ENCODE data around the gene KCNJ5. TPM values are rescaled to one million over a fixed set of nuclear protein-coding genes. Genes with fewer than 3 reads are reported as not detected.
A peak's percentile ranks its signal among the peaks of the same experiment; 100 is the strongest.

KCNJ5 gene
- total RNA-seq, 2 donors from 2014 or later: 6.3 to 13.7 TPM

DNA sequence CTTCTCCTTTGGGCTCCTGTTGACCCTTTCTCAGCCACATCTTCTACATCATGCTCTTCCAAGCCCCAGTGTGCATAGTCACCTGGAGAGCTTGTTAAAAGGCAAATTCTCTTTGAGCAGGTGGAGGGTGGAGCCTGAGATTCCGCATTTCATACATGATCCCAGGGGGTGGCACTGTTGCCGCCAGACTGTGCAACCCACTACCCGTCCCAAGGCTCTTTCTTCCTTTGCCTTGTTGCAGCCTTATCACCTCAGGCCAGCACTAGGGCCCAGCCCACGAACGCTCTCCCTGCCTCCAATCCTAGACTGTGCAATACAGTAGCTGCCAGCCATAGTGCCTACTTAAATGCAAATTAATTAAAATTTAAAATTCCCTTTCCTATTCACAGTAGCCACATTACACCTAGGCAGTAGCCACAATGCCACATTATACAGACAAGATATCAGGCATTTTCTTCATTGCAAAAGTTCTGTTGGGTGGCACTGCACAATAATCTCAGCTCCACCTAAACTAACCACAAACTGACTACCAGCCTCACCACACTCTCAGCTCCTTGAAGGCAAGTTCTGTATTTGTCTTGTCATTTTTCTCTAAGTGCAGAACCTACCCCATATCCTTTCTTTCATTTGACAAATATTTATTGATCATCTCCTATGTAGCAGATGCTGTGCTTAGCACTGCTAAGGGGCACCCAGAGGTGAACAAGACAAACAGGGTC, 4.6 kb upstream of the KCNJ5 start:
- peak; percentile 59 for ATAC-seq
- 5 to 29% methylated on average over 5 of the region's 5 CpGs for WGBS, 2 donors
- TF ChIP-seq POLR2A (IDR thresholded peaks at IDR 0.05): no peak
- TF ChIP-seq, protein P1, sequence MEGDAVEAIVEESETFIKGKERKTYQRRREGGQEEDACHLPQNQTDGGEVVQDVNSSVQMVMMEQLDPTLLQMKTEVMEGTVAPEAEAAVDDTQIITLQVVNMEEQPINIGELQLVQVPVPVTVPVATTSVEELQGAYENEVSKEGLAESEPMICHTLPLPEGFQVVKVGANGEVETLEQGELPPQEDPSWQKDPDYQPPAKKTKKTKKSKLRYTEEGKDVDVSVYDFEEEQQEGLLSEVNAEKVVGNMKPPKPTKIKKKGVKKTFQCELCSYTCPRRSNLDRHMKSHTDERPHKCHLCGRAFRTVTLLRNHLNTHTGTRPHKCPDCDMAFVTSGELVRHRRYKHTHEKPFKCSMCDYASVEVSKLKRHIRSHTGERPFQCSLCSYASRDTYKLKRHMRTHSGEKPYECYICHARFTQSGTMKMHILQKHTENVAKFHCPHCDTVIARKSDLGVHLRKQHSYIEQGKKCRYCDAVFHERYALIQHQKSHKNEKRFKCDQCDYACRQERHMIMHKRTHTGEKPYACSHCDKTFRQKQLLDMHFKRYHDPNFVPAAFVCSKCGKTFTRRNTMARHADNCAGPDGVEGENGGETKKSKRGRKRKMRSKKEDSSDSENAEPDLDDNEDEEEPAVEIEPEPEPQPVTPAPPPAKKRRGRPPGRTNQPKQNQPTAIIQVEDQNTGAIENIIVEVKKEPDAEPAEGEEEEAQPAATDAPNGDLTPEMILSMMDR (IDR thresholded peaks at IDR 0.05): peak; percentile 10 to 79 (median 62)
- DNase-seq: peak; percentile 77 to 87 (median 83)
- H3K4me1 ChIP-seq: peaks cover 63% of the 10 kb centered on the region
- no peaks in the 10 kb centered on the region for H3K36me3 ChIP-seq (replicated peaks in 1 of 2; ENCODE audit: insufficient read depth in 1 of 2, low read depth in 2 of 2)
- no peaks in the 10 kb centered on the region for H3K9me3 ChIP-seq
- intact Hi-C loops (cut with DNase I): no loop called here
- H3K27ac ChIP-seq: no peak overlapping the region
- H3K27me3 ChIP-seq: no peaks in the 10 kb centered on the region
- H3K4me3 ChIP-seq: no peak overlapping the region

DNA sequence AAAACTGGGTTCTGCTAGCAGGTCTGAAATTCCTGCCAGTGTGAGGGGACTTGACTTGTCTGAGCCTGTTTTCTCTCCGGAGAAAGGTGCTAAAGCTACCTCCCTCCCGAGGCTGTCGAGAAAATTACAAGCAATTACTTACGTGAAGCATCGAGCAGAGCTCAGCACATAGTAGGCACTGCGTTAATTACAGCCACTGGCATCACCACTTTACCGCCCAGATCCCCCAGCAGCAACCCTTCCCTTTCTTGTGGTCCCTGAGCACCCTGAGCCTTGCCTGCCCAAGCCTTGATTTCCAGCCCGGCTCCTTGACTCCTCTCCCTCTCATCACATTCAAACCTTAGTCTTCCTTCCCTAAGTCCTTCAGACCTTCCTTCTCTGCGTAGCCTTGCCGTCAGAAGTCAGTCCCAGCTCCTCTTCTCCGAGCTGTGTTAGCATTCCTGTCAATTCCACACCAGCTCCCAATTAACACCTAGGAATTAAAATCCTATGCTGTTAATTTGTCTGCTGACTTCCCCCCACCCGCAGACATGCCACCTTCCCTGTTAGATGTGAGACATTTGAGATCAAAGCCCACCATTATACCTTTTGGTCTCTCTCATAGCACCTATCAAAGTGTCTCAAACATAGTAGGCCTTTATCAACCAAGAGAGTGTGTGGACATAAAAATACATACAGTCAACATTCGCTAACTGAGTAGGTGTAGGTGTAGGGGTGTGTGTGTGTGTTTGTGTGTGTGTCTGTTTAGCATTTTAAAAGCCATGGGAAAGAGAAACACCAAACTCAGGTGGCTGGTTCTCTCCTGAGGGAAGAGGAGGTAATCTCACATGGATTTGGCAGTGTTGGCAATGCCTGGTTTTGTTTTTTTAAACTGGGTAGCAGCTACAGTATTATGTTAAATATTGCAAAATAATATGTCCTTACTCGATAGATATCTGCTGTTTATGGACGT, 2.8 kb upstream of the KCNJ5 start:
- H3K4me3 ChIP-seq: no peak overlapping the region
- DNase-seq (peak in 3 of 4 donors; percentile 52 to 70 (median 55)), ATAC-seq (peak; percentile 9)
- WGBS, 2 donors: 37 to 46% methylated on average over 15 of the region's 15 CpGs
- no peaks in the 10 kb centered on the region for H3K9me3 ChIP-seq
- H3K27ac ChIP-seq: peak overlapping the region; percentile 52 to 87 (median 60)
- H3K36me3 ChIP-seq (replicated peaks in 1 of 2; ENCODE audit: insufficient read depth in 1 of 2, low read depth in 2 of 2): no peaks in the 10 kb centered on the region
- intact Hi-C loops (cut with DNase I): no loop called here
- H3K27me3 ChIP-seq: no peaks in the 10 kb centered on the region
- peaks cover 66% of the 10 kb centered on the region for H3K4me1 ChIP-seq
- TF ChIP-seq, protein P1 (IDR thresholded peaks at IDR 0.05): peak in 2 of 7 experiments; percentile 18 to 24
- TF ChIP-seq POLR2A (IDR thresholded peaks at IDR 0.05): no peak

DNA sequence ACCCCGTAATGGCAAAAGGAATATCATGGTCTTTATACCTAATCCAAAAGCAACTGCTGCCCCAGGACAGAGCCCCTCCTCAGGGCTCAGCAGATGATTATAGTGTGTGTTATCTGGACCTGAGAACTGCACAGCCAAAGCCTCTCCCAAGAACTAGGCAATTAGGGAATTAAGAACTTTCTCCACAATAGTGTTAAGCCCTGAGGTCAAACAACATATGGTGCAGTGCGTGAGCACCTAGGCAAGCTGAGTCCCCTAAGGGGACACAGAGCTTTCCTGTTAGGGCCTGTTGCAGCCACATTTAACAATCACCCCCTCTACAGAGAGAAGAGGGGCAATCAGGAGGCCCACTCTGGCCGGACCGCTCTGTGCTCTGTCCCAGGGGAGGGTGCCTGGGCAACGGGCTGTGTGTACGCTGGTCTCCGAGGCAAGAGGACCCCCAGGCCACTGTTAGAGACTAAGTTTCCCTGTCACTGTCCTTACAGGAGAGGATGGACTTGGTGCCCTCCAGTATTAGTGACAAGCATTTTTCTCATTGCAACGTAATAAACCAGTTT, 1.4 kb upstream of the KCNJ5 start:
- TF ChIP-seq, protein P1 (IDR thresholded peaks at IDR 0.05): no peak
- TF ChIP-seq POLR2A (IDR thresholded peaks at IDR 0.05): no peak
- WGBS, 2 donors: 51 to 59% methylated on average over 2 to 8 of the region's 8 CpGs
- Histone ChIP-seq H3K27me3 (no peaks in the 10 kb centered on the region), H3K9me3 (no peaks in the 10 kb centered on the region), H3K36me3 (replicated peaks in 1 of 2; ENCODE audit: insufficient read depth in 1 of 2, low read depth in 2 of 2) (no peaks in the 10 kb centered on the region), H3K4me3 (no peak overlapping the region), H3K4me1 (peaks cover 77% of the 10 kb centered on the region), H3K27ac (peak overlapping the region; percentile 79 to 87 (median 82))
- ATAC-seq: no peak
- intact Hi-C loops (cut with DNase I): no loop called here
- no peak for DNase-seq

DNA sequence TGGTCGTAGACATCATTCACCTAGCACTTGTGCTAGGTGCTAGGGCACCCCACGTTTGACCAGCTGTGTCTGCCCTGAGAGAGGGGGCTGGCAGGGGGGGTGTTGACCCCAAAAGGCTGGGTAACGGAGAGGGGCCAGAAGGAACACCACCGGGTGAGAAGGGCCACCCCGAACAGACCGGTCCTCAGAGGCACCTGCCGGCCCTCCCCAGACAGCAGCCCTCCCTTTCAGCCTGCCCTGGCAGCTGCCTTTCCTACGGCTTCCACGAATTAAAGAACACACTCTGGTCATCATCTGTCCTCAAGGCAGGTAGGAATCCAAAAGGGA, 977 bp upstream of the KCNJ5 start:
- ATAC-seq: no peak
- Histone ChIP-seq H3K36me3 (replicated peaks in 1 of 2; ENCODE audit: insufficient read depth in 1 of 2, low read depth in 2 of 2) (no peaks in the 10 kb centered on the region), H3K4me3 (no peak overlapping the region), H3K27me3 (no peaks in the 10 kb centered on the region), H3K9me3 (no peaks in the 10 kb centered on the region), H3K4me1 (peaks cover 82% of the 10 kb centered on the region), H3K27ac (peak overlapping the region; percentile 79 to 87 (median 82))
- TF ChIP-seq POLR2A (IDR thresholded peaks at IDR 0.05): no peak
- TF ChIP-seq, protein P1 (IDR thresholded peaks at IDR 0.05): no peak
- WGBS, 2 donors: 15% methylated on average over 8 of the region's 9 CpGs; no CpG with 5 or more reads in 1 of the 2 donors
- DNase-seq: no peak
- intact Hi-C loops (cut with DNase I): no loop called here
